Endothelial cell of umbilical vein (primary cell): ENCODE results near the gene BAZ1A. TPM values are rescaled to one million over a fixed set of nuclear protein-coding genes. Genes with fewer than 3 reads are reported as not detected.

ENCODE experiments used
- BruUV-seq: library from RNA; stranded (reverse); fragments of 400-500 nt; replicated peaks from 2 replicates; lab custom pipeline; 2021; lab: Mats Ljungman, UMichigan
- CTCF ChIA-PET: fragments of 300-600, 350-600 bp; sonication (Branson Sonifier 250); formaldehyde crosslinking; loops from one replicate; lab custom pipeline; 2021; ENCODE audit warnings: antibody characterized with exemption, inconsistent platforms; lab: Charles Lee
- POLR2A ChIA-PET: fragments of 300-600, 350-600 bp; sonication (Branson Sonifier 250); formaldehyde crosslinking; loops from one replicate; lab custom pipeline; 2021; ENCODE audit warnings: antibody characterized with exemption, inconsistent platforms; lab: Charles Lee
- DNase-seq: peaks from one replicate; pipeline ENCODE4 v3.0.0-alpha.2; 2011; ENCODE audit warnings: low read depth, low spot score
- FAIRE-seq: peaks from 2 replicates; lab custom pipeline; 2011; peaks lifted over from hg19 to GRCh38; lab: Jason Lieb, UNC
- H2AFZ ChIP-seq: 2 replicates; pipeline ENCODE4 v1.6.0; 2012; ENCODE audit warnings: low read depth, low read length, control low read depth, inconsistent platforms
- H3K27ac ChIP-seq: 2 replicates; pipeline ENCODE4 v1.5.1; 2011; ENCODE audit warnings: low read depth, mild to moderate bottlenecking, control low read depth, low read length, moderate library complexity; ENCODE audit not compliant: insufficient read depth
- H3K27me3 ChIP-seq, 2 experiments: 2 replicates each; pipeline versions ENCODE4 v1.6.0 to v1.6.1; 2011; ENCODE audit warnings: low read length in 2 of 2, mixed read lengths in 1 of 2; ENCODE audit not compliant: control insufficient read depth in 2 of 2, insufficient read depth in 2 of 2
- H3K36me3 ChIP-seq, 2 experiments: 2 replicates in 1 of 2; 3 replicates in 1 of 2; pipeline ENCODE4 v1.5.1; 2011; ENCODE audit warnings: low read length in 2 of 2, mild to moderate bottlenecking in 1 of 2, moderate library complexity in 1 of 2; ENCODE audit not compliant: control insufficient read depth in 2 of 2, insufficient read depth in 2 of 2; ENCODE audit errors: extremely low read depth in 1 of 2
- H3K4me1 ChIP-seq: 3 replicates; pipeline ENCODE4 v1.5.1; 2011; ENCODE audit warnings: mild to moderate bottlenecking, low read length; ENCODE audit not compliant: control insufficient read depth, insufficient read depth; ENCODE audit errors: extremely low read depth
- H3K4me2 ChIP-seq: 2 replicates; pipeline ENCODE4 v1.6.1; 2011; ENCODE audit warnings: low read length, control low read depth, mixed read lengths; ENCODE audit not compliant: insufficient read depth
- H3K4me3 ChIP-seq, 3 experiments: fragments of 200-600 bp in 1 of 3; sonication (generic), shearing (Covaris generic) in 1 of 3; replicated peaks in 1 of 3; 2 replicates each; pipeline ENCODE4 v1.5.1; 2011 to 2016; ENCODE audit warnings: control low read depth in 3 of 3, low read length in 3 of 3, mild to moderate bottlenecking in 2 of 3, inconsistent platforms in 1 of 3, low read depth in 1 of 3, moderate library complexity in 1 of 3; ENCODE audit not compliant: insufficient read depth in 1 of 3
- H3K79me2 ChIP-seq: 2 replicates; pipeline ENCODE4 v1.6.0; 2012; ENCODE audit warnings: low read length, inconsistent platforms; ENCODE audit not compliant: control insufficient read depth, insufficient read depth
- H3K9ac ChIP-seq: replicated peaks from 2 replicates; pipeline ENCODE3; 2011; ENCODE audit warnings: low read length, control low read depth; ENCODE audit not compliant: insufficient read depth; ENCODE audit errors: extremely low read depth
- H3K9me1 ChIP-seq: replicated peaks from 3 replicates; pipeline ENCODE4 v1.6.0; 2011; ENCODE audit warnings: mild to moderate bottlenecking, low read length; ENCODE audit not compliant: control insufficient read depth, insufficient read depth; ENCODE audit errors: extremely low read depth
- H3K9me3 ChIP-seq: replicated peaks from 2 replicates; pipeline ENCODE4 v1.5.1; 2012; ENCODE audit warnings: low read length, inconsistent platforms; ENCODE audit not compliant: control insufficient read depth, insufficient read depth
- H4K20me1 ChIP-seq: replicated peaks from 2 replicates; pipeline ENCODE3; 2011; ENCODE audit warnings: mild to moderate bottlenecking, low read length; ENCODE audit not compliant: control insufficient read depth, insufficient read depth; ENCODE audit errors: extremely low read depth
- EZH2 ChIP-seq: IDR thresholded peaks from 2 replicates; pipeline ENCODE4 v1.6.1; 2012; ENCODE audit warnings: borderline replicate concordance, low read depth, mild to moderate bottlenecking, moderate library complexity, low read length, inconsistent platforms; ENCODE audit not compliant: severe bottlenecking
- JUN ChIP-seq: IDR thresholded peaks from 2 replicates; pipeline ENCODE4 v1.6.1; 2011; ENCODE audit warnings: borderline replicate concordance, low read depth; ENCODE audit not compliant: insufficient read length, insufficient read depth
- MYC ChIP-seq: IDR thresholded peaks from one replicate; pipeline ENCODE4 v1.6.1; 2011; ENCODE audit warnings: mild to moderate bottlenecking, low read depth, low read length
- POLR2A ChIP-seq: IDR thresholded peaks from 2 replicates; pipeline ENCODE4 v1.6.1; 2012; ENCODE audit warnings: low read depth, mild to moderate bottlenecking, control low read depth, low read length
- POLR2AphosphoS5 ChIP-seq: IDR thresholded peaks from 2 replicates; pipeline ENCODE4 v1.6.1; 2012; ENCODE audit warnings: low read depth, mild to moderate bottlenecking, control low read depth, low read length, moderate library complexity; ENCODE audit not compliant: insufficient read depth
- dilution Hi-C: fragments of 300-500 bp; cut with MboI; formaldehyde crosslinking; loops from one replicate; pipeline ENCODE4 v1.15.0; 2019; ENCODE audit warnings: low sequenced_read_pairs; ENCODE audit not compliant: extremely low pct_ligation_motif_present
- intact Hi-C: fragments of 100-400 bp; cut with micrococcal nuclease; formaldehyde crosslinking; loops from one replicate; pipeline ENCODE4 v1.10.0; 2022
- polyA plus RNA-seq, 4 experiments: library from polyadenylated mRNA; depleted of rRNA in 3 of 4; stranded (reverse) in 3 of 4; unstranded in 1 of 4; fragments of >200 nt; gene quantifications; 2 replicates each; pipeline versions ENCODE4 v1.2.1 to v1.2.3, GENCODE V29; 2011 to 2012; ENCODE audit warnings: missing spikeins in 1 of 4
- total RNA-seq: library from RNA; stranded (reverse); gene quantifications from 2 replicates; pipeline ENCODE4 v1.2.3, GENCODE V29; 2021
- TF ChIP-seq, protein P1 (sequence below): IDR thresholded peaks from 2 replicates; pipeline ENCODE4 v1.6.1; 2011; ENCODE audit not compliant: insufficient read depth, insufficient read length

Gene BAZ1A
- total and polyA plus RNA-seq, 2 donors (not counting 3 experiments of a cell fraction or from before 2014, with no cell fraction given): 15.2 to 52.1 TPM

DNA sequence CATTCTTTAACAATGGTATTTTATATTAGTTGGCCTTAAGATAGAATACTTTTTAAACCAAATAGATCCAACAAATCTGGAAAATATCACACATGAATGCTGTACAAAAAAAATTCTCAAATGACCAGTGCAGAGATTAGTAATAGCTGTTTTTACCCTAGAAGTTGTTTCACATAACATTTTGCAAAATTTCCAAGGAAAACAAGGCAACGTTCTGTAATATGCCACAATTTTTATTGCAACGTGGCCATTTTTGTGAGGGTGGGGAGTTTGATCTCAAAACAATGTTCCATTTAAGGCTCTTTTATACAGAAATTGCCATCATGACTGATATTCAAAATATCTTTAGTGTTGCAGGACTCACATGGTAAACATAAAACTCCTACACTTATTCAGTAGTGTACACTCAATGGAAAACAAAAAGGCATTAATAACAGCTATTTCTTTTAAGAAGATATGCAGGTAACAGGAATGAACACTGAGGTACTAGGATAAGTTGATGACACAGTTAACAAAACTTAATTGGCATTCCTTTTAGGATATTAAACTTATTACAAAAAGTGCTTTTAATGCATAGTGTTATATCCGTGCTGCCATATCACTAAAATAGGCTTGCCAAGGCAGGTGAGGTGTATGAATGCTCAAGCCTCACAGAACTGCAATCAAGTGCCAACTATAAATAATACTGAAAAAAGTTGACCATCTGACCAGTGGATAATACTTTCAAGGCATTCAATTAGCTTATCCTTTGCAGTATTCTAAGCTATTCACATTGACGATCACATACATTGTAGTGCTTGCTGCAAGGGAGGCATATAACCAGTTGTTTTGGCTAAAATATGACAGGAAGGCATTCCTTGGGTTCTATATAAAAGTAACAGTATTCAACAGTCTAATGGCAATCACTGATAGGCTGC lies 163.1 kb downstream of the BAZ1A start:
- FAIRE-seq (no peak), DNase-seq (no peak)
- Histone ChIP-seq H3K4me2 (peak overlapping the region; percentile 9), H3K36me3 (peaks cover 0 to 8% of the 10 kb centered on the region in 2 experiments), H2AFZ (no peak overlapping the region), H3K9me3 (no peaks in the 10 kb centered on the region), H3K4me3 (no peak overlapping the region), H3K79me2 (peaks cover 24% of the 10 kb centered on the region), H3K27me3 (no peaks in the 10 kb centered on the region), H3K9ac (no peak overlapping the region), H3K4me1 (peaks cover 23% of the 10 kb centered on the region), H3K27ac (no peak overlapping the region), H4K20me1 (no peaks in the 10 kb centered on the region), H3K9me1 (no peaks in the 10 kb centered on the region)
- dilution Hi-C loops (no loop called here), intact Hi-C loops (loop anchor here (5.0 kb wide), 1 partner anchor 270 kb away; the partner anchor contains the start of gene SRP54)
- TF ChIP-seq MYC (no peak), POLR2AphosphoS5 (no peak), JUN (no peak), EZH2 (no peak), POLR2A (no peak)
- TF ChIP-seq, protein P1, sequence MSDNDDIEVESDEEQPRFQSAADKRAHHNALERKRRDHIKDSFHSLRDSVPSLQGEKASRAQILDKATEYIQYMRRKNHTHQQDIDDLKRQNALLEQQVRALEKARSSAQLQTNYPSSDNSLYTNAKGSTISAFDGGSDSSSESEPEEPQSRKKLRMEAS: no peak
- ChIA-PET CTCF (interaction anchor here (0.9 to 3.4 kb wide), 4 partner anchors 8 to 34 kb away, joined by 3 to 32 read pairs (median 4); no protein-coding TSS in a partner anchor), POLR2A (no interaction called here)
- no TSS peak for BruUV-seq

DNA sequence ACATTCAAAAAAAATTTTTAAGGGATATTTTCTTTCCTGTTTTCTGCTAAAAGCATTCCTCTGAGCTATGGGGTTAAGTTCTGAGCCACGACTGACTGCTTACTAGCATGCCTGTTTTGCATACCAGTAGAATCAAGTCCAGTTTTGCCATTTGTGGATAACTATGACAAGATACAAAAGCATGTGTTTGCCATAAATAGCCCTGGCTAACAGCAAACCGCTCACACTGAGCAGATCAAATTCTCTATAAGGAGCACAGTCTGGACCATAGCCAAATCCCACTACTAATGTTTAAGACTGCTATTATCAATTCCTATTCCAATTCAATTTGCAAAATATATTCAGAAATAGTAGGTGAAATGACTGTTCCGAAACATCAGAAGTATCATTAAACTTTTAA lies 164.0 kb downstream of the BAZ1A start:
- dilution Hi-C loops: no loop called here
- no peak overlapping the region for H3K4me3 ChIP-seq
- no peaks in the 10 kb centered on the region for H4K20me1 ChIP-seq
- no peaks in the 10 kb centered on the region for H3K9me1 ChIP-seq
- no peaks in the 10 kb centered on the region for H3K27me3 ChIP-seq
- POLR2A ChIA-PET: no interaction called here
- no TSS peak for BruUV-seq
- peaks cover 24% of the 10 kb centered on the region for H3K79me2 ChIP-seq
- intact Hi-C loops: loop anchor here (5.0 kb wide), 1 partner anchor 271 kb away; the partner anchor contains the start of gene SRP54
- TF ChIP-seq, protein P1: no peak
- no peak for TF ChIP-seq POLR2A
- peak; percentile 24 for DNase-seq
- CTCF ChIA-PET: interaction anchor here (0.6 to 2.4 kb wide), 4 partner anchors 9 to 38 kb away, joined by 3 to 6 read pairs (median 4); no protein-coding TSS in a partner anchor
- H3K36me3 ChIP-seq: peaks cover 0 to 8% of the 10 kb centered on the region in 2 experiments
- no peak overlapping the region for H3K4me2 ChIP-seq
- peaks cover 23% of the 10 kb centered on the region for H3K4me1 ChIP-seq
- H3K9me3 ChIP-seq: no peaks in the 10 kb centered on the region
- no peak for FAIRE-seq
- no peak overlapping the region for H2AFZ ChIP-seq
- H3K9ac ChIP-seq: no peak overlapping the region
- no peak overlapping the region for H3K27ac ChIP-seq
